Colon (tissue), 2 donors: ENCODE results near the gene CADPS.

Experiments used
- FAIRE-seq: peaks from 2 replicates; lab custom pipeline; 2012; peaks lifted over from hg19 to GRCh38; lab: Jason Lieb, UNC
- donor health status: control.
- donor health status: control.

CADPS gene

DNA sequence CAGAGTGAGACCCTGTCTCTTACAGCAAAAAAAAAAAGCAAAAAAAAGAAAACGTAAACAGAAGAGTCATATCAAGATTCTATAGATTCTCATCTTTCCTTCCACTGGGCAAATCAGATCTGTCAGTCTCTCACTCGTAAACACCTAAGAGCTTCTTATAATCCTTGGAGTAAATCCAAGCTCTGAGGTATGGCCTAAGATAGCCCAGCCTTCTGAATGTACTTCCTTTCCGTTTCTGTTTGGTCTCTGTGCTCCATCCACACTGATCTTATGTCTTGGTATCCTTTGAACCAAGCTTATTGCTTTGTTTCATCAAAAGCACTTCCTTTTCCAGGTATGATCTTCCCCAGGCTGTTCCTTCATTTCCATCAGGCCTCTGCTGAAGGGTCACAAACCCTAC, 137.8 kb downstream of the CADPS start:
- FAIRE-seq, result no peak

DNA sequence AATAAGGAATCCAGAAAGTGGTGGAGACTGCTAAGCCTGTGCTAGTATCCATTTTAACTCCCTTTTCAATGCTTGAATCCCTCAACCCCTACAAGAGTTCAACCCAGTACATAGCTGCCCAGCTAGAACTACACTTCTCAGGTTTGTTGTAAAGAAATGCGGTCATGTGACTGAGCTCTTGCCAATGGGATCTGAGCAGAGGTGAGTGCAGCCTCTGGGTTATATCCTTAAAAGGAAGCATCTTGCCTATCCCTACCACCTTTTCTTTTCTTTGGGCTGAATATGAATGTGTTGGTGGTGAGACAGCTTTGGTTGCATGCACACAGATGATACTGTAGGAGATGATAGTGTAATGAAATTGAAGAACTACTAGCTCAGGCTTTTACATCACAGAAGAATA, 139.7 kb downstream of the CADPS start:
- no peak for FAIRE-seq

DNA sequence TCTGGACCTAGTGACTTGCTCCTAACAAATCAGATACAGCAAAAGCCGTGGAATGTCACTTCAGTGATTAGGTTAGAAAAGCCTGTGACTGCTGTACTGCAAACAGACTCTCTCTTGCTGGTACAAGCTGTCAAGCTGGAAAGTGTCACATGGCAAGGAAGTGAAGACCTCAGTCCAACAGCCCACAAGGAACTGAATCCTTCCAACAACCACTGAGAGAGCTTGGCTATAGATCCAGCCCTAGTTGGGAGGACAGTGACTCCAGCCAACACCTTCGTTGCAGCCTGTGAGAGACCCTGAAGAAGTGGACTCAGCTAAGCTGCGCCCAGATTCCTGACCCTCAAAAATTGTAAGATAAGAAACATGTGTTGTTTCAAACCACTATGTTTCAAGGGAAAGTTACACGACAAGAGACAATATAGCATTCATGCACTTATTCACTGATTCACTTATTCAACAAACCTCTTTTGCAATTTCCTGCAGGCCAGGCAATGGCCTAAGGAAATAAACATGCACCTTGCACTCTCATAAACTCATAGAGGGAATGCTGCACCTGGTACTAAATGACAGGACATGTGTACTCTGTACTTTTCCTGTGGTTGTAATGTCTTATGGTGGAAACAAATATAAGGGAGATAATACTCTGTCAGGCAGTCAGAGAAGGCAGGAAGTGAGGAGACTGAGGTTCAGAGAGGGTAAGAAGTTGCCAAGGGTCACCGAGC, 142.9 kb downstream of the CADPS start:
- peak; percentile 53 for FAIRE-seq

DNA sequence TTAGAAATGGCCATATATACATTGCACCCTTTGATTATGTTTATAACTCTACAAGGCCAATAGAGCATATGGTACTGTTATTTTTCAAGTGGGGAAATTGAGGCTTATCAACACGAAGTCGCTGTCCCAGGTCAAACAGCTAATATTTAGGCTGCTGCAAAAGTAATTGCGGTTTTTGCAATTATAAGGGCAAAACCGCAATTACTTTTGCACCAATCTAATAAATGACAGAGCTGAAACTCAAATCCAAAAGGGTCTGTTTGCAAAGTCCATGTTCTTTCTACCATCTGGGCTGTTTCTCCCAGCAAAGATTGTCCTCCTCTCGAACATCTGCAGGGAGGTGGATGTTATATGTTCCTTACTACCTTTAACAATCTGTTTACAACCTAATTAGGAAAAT, 147.2 kb downstream of the CADPS start:
- no peak for FAIRE-seq

DNA sequence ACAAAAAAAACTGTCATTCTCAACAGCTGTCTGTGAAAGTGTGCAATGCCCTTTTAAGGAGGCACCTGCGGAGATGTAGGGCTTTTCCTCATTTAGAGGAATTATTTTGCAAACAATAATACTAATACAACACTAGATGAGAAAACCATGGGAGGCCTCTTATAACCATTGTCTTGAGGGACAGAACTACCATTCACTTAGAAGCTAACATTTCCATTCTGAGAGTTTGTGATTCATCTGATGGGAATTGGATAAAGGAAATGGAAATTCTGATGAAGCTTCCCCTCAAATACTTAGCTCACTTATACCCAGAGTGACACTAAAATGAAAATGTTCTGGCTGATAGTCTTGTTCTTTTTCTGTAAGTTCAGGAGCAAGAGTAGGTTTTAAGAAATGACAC, 147.7 kb downstream of the CADPS start:
- FAIRE-seq, result no peak

DNA sequence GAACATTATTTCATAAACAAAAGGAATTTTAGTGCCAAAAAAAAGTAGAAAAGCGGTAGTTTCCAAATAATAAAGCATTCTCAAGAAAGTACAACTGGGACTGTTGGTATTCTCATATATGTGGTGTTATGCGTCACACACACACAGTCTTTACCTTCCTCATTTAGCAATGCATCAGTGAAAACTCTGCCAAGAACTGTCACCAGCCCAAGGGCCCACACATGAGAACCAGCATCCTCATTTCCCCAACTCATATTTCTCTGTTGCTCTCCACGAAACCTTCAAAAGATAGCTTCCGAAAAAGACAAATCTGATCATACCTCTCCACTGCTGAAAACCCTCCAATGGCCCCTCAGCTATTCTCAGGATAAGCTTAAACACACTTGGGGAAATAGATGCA, 150.7 kb downstream of the CADPS start:
- no peak for FAIRE-seq

DNA sequence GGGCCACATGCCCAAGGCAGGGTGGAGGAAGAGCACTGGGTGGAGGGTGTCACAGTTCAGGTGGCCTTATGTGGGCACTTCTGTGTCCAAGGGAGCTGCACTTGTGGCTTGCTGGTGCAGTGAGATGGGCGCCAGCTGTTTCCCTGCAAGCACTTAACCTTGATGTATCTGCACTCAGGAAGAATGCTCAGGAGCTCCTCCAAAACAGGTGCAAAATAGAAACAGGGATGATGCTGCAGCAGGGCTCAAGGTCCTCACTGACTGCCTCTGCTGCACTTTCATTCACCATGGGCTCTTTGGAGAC, 151.3 kb downstream of the CADPS start:
- FAIRE-seq, result no peak

DNA sequence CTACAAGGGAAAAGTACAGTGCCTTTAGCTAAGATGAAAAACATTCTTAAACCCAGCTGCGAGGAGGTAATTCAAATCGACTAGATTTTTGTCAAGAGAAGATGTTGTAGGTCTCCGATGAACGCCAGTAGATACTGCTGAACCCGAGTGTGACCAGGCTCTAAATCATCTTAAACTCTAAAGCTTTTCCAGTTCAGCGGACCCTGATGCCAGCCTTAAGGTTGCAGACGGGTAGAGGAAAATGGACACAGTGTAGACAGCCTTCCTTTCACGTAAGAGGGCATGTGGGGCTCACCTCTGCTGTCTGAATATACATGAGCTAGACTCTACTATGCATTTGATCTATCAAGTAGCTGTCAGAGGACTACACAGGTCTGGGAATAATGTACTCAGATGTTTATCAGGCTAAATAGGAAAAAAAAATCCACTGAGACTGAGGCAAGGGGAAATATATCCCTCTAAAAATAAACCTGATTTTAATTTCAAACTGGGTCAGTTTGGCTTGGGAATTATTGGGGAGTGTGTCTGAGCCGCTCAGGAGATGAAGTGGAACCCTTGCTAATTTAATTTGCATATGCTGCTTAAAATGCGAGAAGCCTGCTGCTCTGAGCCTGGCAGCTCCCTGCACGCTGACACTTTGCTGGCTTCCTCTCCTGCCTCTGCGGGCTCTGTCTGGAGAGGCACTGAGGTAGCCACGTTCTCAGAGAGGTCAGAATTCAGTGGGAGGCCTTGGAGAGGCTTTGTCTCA, 151.9 kb downstream of the CADPS start:
- no peak for FAIRE-seq

DNA sequence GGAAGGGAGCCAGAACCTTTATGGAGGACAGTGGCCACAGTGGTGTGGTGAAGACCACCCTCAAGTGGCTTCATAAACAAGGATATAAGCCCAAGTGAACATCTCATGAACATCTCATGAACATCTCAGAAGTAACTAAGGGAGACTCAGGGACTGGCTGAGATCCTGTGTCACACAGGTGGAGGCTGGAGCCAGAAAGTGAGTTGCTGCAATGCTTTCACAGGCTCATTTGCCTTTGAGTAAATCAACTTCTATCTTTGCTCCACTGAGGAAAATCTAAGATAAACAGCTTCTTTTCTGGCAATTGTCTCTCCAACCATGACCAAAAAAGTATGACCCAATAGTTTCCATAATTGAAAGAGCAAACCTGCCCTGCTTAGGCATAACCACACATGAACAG, 152.9 kb downstream of the CADPS start:
- FAIRE-seq, result no peak

DNA sequence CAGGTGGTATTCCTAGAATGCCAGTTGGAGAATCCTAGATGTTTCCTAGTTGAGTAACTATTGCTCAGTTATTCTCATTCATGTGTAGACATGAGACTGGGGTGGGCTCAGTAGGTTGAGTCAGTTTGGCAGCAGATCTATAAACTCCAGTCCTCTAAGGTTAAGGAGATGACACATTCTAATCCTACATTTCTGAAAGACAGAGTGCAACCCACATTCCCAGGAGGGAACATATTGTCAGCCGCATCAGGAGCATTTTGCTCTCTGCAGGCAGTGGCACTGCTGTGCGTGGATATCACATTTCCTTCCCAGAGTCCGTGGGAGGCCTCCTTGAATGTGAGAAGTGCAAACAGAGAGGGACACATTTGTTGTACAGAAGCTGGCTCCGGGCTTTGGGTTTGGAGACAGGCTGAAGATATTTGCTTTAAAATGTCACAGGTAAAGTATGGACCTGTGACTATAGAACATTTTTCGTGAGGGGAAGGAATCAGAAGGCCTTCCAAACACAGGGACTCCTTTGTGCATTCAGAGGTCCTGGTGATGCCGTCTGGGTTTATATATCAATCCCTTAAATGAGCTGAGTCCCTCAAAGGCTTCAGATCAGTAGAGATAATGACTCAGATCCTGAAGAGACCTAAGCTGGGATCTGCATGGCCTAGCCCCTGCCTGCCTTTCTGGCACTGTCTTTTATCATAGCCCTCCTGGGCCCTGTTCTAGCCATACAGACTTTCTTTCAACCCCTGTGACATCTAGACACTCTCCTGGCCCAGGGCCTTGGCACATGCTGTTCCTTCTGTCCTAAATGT, 156.5 kb downstream of the CADPS start:
- no peak for FAIRE-seq

DNA sequence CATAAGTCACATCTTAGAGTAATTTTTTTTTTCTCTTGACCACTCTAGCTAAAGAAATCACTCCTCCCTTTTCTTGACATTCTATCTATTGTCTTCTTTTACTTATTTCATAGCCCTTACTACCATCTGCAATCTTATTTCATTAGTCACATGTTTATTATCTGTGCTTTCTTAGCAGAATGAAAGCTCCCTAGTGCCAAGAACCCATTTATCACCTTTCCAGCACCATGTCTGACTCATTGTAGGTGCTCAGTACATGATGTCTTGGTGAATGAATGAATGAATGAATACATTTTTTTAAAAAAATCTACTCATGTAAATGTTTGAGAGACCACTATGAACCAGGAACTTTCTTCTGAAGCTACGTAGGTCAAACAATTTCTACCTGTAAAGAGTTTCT, 157.2 kb downstream of the CADPS start:
- FAIRE-seq, result no peak

DNA sequence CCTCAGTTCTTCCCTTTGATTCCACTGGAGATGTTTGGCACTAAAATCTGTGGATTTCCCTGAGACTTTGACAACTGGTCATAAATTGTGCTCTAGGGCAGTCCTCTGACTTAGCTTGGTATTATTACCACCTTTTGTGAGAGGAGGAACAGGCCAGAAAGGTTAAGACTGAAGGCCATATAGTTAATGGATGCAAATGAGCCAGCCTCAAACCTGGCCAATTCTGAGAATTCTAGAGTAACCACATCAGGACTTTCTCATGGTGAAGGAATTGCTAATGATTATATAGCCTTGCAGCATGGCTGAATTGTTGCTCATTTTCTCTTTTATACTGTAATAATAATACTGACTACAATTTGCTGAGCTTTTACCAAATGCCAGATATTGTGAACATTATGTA, 162.5 kb downstream of the CADPS start:
- FAIRE-seq, result no peak

DNA sequence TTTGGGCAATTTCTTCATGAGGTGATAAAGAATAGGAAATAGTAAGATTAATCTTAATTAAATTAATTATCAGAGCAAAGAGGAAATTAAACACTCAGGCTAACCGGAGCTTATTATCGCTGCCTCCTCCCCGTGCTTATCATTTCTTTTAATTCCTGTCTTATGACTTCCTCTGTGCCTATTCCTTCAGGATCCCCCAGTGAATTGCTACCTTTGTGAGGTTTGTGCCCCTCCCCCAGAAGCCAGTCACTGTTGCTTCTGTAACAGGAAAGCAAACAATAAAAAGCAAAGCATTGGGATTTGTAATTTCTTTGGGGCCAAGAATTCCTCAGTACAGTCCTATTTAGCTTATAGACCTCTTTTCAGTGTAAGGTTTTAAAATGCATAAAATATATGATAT, 164.5 kb downstream of the CADPS start:
- no peak for FAIRE-seq

DNA sequence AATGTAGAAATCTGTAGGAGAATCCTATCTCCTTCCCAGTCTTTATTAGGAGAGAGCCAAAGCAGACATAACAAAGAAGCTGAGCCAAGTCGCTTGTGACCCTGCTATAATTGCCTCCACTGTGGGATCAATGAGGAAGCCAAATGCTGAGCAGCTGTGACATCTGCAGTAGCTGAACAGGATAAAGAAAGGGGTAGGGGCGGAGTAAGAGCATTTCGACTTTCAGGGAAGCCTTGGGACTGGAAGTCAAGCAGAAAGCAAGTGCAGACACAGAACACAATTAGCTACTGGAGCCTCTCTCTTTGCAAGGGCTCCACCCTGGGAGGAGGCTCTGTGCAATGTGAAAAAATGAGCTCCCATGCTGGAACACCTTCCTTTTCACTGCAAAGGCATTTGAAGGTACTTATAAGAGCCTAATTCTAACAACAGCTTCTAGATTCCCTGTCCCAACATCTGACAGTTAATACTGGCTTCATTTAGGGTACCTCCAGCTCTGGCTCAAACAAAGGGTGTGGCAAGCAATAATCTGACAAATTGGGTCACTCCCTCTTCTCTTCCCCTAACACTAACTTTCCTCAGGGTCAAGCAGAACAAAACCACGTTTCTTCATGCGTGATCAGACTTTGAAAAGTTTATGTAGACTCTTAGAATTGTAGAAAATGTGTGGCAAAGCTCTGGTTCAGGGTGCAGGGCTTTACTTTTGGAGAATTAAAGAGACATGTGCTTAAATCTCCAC, 166.4 kb downstream of the CADPS start:
- FAIRE-seq, result no peak

DNA sequence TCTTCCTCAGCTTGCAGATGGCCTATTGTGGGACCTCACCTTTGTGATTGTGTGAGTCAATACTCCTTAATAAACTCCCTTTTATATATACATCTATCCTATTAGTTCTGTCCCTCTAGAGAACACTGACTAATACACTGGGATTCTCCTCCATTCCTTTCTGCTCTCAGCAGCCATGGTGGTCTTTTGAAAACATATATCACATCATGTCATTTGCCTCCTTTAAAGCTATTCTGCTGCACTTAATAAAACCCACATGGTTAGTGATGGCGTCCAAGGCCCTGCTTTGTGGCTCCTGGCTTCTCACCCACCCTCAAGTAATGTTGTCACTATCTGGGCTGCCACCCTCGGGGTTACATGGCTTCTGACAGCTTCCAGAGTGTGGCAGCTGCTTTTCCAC, 169.5 kb downstream of the CADPS start:
- no peak for FAIRE-seq

DNA sequence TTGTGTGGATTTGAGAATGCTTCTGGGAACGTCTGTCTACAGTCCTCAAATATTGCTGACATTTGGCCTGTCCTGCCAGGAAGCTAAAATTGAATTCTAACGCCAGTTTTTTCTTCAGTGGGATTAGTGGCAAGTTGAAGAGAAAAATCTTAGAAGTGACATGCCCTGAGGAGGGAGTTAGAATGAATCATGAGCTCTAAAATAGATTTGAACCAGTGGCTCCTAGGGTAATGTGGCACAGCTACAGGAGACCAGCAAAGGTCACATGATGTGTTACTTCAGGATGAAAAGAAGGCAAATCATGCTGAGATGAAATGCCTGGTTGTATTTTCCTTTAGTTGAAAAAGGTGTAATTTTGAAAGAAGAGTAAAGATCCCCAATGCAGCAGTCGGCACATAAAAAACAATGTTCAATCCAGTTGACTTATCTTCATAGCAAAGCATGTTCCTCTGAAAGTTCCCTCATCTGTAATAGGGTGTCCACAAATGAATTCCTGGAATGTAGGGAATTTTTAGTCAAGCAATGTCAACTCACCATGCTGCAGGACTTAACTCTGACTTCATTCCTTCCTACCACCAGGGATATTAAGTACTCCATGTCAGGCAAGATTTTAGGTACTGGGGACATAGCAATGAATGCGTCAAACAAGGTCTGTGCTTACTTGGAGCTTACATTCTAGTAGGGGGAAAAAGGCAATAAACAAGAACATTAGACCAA, 171.6 kb downstream of the CADPS start:
- no peak for FAIRE-seq

DNA sequence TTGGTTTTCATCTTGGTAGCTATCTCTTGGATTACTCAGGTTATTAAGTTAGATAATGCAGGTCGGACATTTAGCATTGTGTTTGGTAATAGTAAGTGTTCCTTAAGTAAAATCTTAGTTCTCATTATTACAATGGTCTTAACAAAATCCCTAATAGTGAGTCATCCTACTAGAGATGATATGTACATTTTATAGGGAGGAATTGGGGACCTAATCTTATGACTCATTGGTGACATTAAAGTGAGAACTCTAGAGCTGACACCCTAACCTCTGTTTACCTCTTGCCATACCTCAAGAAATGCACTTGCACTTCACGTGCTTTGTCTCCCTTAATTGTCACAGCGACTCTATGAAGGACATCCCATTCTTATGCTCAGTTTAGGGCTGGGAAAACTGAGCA, 174.9 kb downstream of the CADPS start:
- FAIRE-seq, result no peak

DNA sequence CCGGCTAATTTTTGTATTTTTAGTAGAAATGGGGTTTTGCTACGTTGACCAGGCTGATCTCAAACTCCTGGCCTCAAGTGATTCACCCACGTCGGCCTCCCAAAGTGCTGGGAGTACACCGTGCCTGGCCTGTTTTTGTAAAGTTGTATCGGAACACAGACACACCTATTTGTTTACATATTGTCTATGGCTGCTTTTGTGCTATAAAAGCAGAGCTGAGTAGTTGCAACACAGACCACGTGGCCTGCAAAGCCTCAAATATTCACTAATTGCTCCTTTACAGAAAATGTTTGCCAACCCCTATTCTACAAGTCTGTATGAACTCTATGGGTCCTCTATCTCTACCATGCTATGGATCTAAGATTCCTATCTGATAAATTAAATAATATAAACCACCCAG, 175.5 kb downstream of the CADPS start:
- FAIRE-seq, result no peak

DNA sequence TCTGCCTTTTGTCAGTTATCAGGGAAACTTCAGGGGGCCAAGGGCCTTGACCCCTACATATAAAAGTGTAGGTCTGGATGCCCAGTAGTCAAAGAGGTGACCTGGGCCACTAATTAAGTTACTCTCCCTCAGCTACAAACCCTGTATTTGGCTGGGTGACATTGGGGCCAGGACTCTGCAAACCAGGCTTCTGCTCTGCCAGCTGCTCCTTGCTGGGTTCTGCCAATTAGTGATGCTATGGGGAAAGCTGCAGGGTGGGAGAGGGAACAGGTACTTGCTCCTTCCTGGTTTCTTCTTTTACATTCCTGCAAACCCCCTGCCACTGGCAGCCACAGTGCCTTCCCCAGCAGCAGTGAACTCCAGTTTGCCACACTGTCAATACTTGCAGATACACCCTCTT, 179.2 kb downstream of the CADPS start:
- FAIRE-seq, result no peak

DNA sequence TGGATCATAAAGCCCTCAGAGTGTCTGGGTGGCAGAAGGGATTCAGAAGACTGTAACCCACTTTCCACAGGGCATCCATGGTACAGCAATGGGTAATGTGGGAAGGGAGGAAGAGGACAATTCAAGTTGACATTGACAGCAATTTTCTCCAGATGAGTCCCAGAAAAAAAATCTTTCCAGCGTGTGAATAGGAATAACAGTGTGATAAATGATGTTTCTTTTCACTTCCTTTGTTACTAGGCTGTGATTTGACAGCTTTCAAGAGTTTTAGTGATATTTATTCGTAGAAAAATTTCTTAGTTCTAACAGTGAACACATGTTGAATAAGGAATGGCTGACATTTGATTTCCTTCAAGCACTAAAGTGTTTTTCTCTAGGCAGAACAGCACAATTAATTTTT, 186.4 kb downstream of the CADPS start:
- FAIRE-seq, result no peak

DNA sequence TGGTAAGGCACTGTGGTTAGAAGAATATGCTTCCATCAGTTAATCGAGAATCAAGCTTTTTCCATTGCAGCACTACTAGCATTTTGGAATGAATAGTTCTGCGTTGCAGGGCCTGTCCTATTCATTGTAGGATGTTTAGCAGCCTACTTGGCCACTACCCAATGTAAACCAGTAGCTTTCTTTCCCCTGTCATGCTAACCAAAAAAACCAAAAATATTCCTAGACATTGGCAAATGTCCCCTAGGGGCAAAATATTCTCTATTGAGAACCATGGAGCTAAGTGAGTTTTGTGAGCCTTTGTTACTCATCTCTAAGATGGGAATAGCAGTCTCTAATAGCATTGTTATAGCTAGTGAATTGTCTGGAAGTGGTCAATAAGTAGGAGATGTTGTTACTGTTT, 187.2 kb downstream of the CADPS start:
- no peak for FAIRE-seq
